Measurements from ENCODE around the gene MMADHC.

The MMADHC gene

GRCh38 chr2:149603248-149603647 lies 15.7 kb upstream of the MMADHC start:
- TF ChIP-seq, protein P1, sequence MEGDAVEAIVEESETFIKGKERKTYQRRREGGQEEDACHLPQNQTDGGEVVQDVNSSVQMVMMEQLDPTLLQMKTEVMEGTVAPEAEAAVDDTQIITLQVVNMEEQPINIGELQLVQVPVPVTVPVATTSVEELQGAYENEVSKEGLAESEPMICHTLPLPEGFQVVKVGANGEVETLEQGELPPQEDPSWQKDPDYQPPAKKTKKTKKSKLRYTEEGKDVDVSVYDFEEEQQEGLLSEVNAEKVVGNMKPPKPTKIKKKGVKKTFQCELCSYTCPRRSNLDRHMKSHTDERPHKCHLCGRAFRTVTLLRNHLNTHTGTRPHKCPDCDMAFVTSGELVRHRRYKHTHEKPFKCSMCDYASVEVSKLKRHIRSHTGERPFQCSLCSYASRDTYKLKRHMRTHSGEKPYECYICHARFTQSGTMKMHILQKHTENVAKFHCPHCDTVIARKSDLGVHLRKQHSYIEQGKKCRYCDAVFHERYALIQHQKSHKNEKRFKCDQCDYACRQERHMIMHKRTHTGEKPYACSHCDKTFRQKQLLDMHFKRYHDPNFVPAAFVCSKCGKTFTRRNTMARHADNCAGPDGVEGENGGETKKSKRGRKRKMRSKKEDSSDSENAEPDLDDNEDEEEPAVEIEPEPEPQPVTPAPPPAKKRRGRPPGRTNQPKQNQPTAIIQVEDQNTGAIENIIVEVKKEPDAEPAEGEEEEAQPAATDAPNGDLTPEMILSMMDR (IDR thresholded peaks at IDR 0.05) = no peak

DNA sequence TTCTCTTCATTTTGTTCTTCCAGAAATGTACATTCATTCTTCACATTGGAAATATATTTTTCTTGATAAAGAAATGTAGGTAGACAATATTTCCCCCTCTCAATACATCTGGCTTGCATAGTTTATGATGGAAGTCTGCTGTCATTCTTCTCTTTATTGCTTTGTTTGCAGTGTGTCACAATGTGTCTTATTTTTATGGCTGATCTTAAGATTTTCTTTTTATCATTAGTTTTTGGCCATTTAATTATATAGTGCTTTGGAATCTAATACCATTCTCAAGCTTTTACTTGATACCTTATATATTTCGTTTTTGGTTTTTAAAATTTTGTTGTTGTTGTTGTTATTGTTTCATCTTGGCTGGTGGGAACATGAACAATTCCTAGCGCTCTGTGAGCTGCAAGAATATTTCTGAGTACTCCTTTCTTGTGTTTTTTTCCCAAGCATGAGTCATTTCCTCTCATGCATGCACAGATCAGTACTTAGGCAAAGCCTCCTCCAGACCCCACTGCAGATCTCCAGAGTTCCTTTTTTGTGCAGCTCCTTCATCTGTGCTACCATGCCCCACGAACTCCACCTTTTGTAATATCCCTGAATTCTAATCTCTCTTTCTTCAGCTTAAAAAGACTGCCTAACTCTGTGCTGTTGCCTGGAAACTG lies 13.7 kb upstream of the MMADHC start:
- TF ChIP-seq, protein P1 (IDR thresholded peaks at IDR 0.05) = no peak

DNA sequence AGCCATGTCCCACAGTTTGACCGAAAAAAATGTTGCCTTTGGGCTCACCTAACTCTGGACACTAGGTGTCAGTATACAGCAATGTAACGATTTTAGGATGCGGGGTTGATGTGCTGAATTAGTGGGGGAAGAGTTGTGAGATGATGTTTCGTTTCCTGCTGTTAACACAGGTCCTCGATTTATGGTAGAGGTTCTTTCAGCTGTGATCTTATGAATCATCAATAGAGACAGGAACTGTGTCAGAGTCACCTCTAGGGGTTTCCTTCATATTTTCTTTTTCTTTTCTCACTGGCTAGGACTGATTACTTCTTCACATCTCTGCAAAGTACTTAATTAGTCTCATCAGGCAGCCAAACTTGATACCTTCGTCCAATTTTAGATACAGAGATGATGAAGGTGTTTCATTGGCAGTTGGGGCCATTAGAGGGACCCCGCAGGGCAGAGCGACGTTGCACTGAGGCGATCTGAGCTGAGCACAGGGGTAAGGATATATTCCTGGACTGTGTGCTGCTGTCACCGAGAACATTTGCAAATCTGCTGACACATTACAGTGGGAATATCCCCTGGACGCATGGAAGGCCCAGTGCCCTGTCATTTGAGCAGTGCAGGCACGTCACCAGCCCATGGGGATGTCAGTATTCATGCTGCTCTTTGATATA lies 10.2 kb upstream of the MMADHC start:
- TF ChIP-seq, protein P1 (IDR thresholded peaks at IDR 0.05) = peak; percentile 70

DNA sequence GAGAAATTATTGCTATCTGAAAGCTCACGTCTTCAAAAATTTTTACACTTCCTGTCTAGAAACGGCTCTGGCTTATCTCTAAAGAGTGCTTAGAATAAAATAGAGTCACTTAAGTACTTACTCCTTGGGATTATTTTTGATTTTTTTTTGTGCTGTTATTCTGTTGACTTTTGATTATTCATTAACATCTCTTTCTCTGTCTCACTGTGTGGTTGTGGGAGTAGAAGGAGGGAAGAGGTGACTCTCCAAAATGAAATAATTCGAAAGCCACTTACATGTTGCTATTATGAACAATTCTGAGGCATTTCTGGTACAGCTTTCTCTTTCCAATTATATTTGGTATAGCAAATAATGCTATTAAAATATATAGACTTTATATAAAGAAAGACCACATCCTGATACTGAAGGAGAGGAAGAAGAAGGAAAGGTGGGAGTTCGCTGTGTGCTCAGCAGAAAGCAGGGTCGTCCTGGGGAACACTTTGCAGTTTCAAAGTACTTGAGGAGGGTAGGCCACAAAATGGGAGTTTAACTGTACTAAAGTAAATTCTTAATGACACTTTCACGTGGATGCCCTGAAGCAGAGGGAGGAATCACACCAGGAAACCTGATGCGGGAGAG lies 9.6 kb upstream of the MMADHC start:
- TF ChIP-seq, protein P1 (IDR thresholded peaks at IDR 0.05) = no peak

GRCh38 chr2:149596471-149596870 lies 8.9 kb upstream of the MMADHC start:
- TF ChIP-seq, protein P1 (IDR thresholded peaks at IDR 0.05) = no peak

GRCh38 chr2:149595056-149595963 lies 7.7 kb upstream of the MMADHC start:
- TF ChIP-seq, protein P1 (IDR thresholded peaks at IDR 0.05) = peak; percentile 53

DNA sequence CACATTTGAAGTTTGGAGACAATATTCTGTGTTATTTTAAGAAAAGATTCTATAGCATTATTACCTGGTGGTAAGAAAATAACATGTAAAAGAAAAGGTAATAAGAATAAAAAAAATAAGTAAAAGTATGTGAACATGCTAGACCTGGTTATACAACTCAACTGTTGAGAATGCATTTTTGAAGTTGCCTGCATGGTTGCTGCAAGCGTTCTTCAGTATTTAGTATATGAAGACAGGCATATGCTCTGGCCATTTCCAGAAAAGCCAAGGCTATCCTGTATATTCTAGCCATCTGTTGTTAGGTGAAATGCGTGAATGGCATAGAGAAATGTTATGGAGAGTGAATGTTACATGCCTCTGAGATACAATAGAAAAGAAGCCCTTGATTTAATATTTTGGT lies 6.8 kb upstream of the MMADHC start:
- TF ChIP-seq, protein P1 (IDR thresholded peaks at IDR 0.05) = no peak
